ENCODE data around the gene CAD. TPM values are rescaled to one million over a fixed set of nuclear protein-coding genes. Genes with fewer than 3 reads are reported as not detected.

Gene CAD
- total and polyA plus RNA-seq, 9 donors = 11.9 to 53.9 (median 31.1) TPM

GRCh38 chr2:27241761-27242613 is 24.8 kb downstream of the CAD start:
- WGBS, 3 donors = 80 to 83% (median 81%) methylated on average over 24 of the region's 24 CpGs
- intact Hi-C loops (cut with DNase I) = no loop called here
- Histone ChIP-seq H3K4me1 (ENCODE audit: insufficient read depth) (no peaks in the 10 kb centered on the region), H3K4me3 (no peak overlapping the region), H3K27ac (no peak overlapping the region), H3K9me3 (no peaks in the 10 kb centered on the region), H3K27me3 (no peaks in the 10 kb centered on the region), H3K36me3 (no peaks in the 10 kb centered on the region)
- DNase-seq = no peak
- TF ChIP-seq CTCF (IDR thresholded peaks at IDR 0.05) (no peak), POLR2A (IDR thresholded peaks at IDR 0.05) (no peak), EP300 (IDR thresholded peaks at IDR 0.05) (no peak)

GRCh38 chr2:27242614-27242951 is 25.4 kb downstream of the CAD start:
- 93 to 94% (median 94%) methylated on average over 16 of the region's 16 CpGs for WGBS, 3 donors

GRCh38 chr2:27243391-27244130 is 26.4 kb downstream of the CAD start:
- H3K9me3 ChIP-seq = no peaks in the 10 kb centered on the region
- H3K4me1 ChIP-seq (ENCODE audit: insufficient read depth) = no peaks in the 10 kb centered on the region
- H3K36me3 ChIP-seq = no peaks in the 10 kb centered on the region
- H3K27ac ChIP-seq = no peak overlapping the region
- no peak for DNase-seq
- no peak overlapping the region for H3K4me3 ChIP-seq
- no peaks in the 10 kb centered on the region for H3K27me3 ChIP-seq
- 72 to 77% (median 74%) methylated on average over 19 of the region's 19 CpGs for WGBS, 3 donors
- TF ChIP-seq CTCF (IDR thresholded peaks at IDR 0.05) (no peak), EP300 (IDR thresholded peaks at IDR 0.05) (no peak), POLR2A (IDR thresholded peaks at IDR 0.05) (no peak)
- intact Hi-C loops (cut with DNase I) = no loop called here

More at GRCh38 chr2:27242614-27242951, 25.4 kb downstream of the CAD start:
- TF ChIP-seq EP300 (IDR thresholded peaks at IDR 0.05) (no peak), CTCF (IDR thresholded peaks at IDR 0.05) (no peak), POLR2A (IDR thresholded peaks at IDR 0.05) (no peak)
- no peak for DNase-seq
- H3K4me1 ChIP-seq (ENCODE audit: insufficient read depth) = no peaks in the 10 kb centered on the region
- no peaks in the 10 kb centered on the region for H3K9me3 ChIP-seq
- no peak overlapping the region for H3K4me3 ChIP-seq
- intact Hi-C loops (cut with DNase I) = no loop called here
- H3K27me3 ChIP-seq = no peaks in the 10 kb centered on the region
- H3K27ac ChIP-seq = no peak overlapping the region
- H3K36me3 ChIP-seq = no peaks in the 10 kb centered on the region

- no peak overlapping the region for H3K4me3 ChIP-seq
- no peaks in the 10 kb centered on the region for H3K9me3 ChIP-seq
- no peaks in the 10 kb centered on the region for H3K36me3 ChIP-seq
- TF ChIP-seq CTCF (IDR thresholded peaks at IDR 0.05) = no peak
- no peak for TF ChIP-seq EP300 (IDR thresholded peaks at IDR 0.05)
- no peak for TF ChIP-seq POLR2A (IDR thresholded peaks at IDR 0.05)
- peaks cover 3% of the 10 kb centered on the region for H3K4me1 ChIP-seq (ENCODE audit: insufficient read depth)
- no peaks in the 10 kb centered on the region for H3K27me3 ChIP-seq
- H3K27ac ChIP-seq = no peak overlapping the region
- 56 to 62% (median 62%) methylated on average over 10 of the region's 10 CpGs for WGBS, 3 donors
- DNase-seq = no peak
- intact Hi-C loops (cut with DNase I) = no loop called here
Observed at GRCh38 chr2:27245116-27245515, 27.9 kb downstream of the CAD start.

Measured in ovary (tissue), 9 donors.